Stimulated activated CD8-positive, alpha-beta memory T cell treated with anti-CD3 and anti-CD28 coated beads, Interleukin-4, amount 100 ng/mL, for 4 hours (primary cell): ENCODE results near the gene POLDIP2.

Experiments
- DNase-seq, 2 donors: peaks; one replicate each; pipeline ENCODE4 v3.0.0-alpha.2; 2020; ENCODE audit warnings: low read depth in 2 of 2, low spot score in 1 of 2

Gene POLDIP2

GRCh38 chr17:28317966-28318758, 39.2 kb downstream of the POLDIP2 start:
- no peak for DNase-seq

GRCh38 chr17:28317099-28317965, 40.0 kb downstream of the POLDIP2 start:
- no peak for DNase-seq

GRCh38 chr17:28315846-28316705, 41.3 kb downstream of the POLDIP2 start:
- DNase-seq, result no peak

GRCh38 chr17:28313841-28314240, 43.5 kb downstream of the POLDIP2 start:
- no peak for DNase-seq

GRCh38 chr17:28306954-28307401, 50.3 kb downstream of the POLDIP2 start:
- no peak for DNase-seq

- DNase-seq, result no peak
These were observed 58.9 kb downstream of the POLDIP2 start for GRCh38 chr17:28298449-28298848.
